BJ (cell line): ENCODE measurements around the gene KAT6B. TPM values are rescaled to one million over a fixed set of nuclear protein-coding genes. Genes with fewer than 3 reads are reported as not detected.

Source experiments
- CTCF ChIA-PET: fragments of 350-600 bp; formaldehyde crosslinking; extraction: SDS; loops from one replicate; lab custom pipeline; 2021; ENCODE audit warnings: antibody characterized with exemption, inconsistent platforms; lab: Yijun Ruan, JAX
- POLR2A ChIA-PET: fragments of 300-600 bp; sonication (Branson Sonifier 250); formaldehyde crosslinking; extraction: SDS; loops from one replicate; lab custom pipeline; 2021; ENCODE audit warnings: antibody characterized with exemption; lab: Charles Lee
- DNase-seq: peaks from one replicate; pipeline ENCODE4 v3.0.0-alpha.2; 2011; ENCODE audit warnings: low read depth
- H3K27me3 ChIP-seq: 2 replicates; pipeline ENCODE4 v1.6.0; 2011; ENCODE audit warnings: low read length; ENCODE audit not compliant: control insufficient read depth, insufficient read depth
- H3K36me3 ChIP-seq: 2 replicates; pipeline ENCODE4 v1.5.1; 2011; ENCODE audit warnings: low read length; ENCODE audit not compliant: control insufficient read depth, insufficient read depth
- H3K4me3 ChIP-seq: 2 replicates; pipeline ENCODE4 v1.5.1; 2011; ENCODE audit warnings: low read depth, mild to moderate bottlenecking, control low read depth, low read length
- polyA plus RNA-seq: library from polyadenylated mRNA; depleted of rRNA; stranded (reverse); fragments of >200 nt; gene quantifications from 2 replicates; pipeline ENCODE4 v1.2.3, GENCODE V29; 2011
- TF ChIP-seq, protein P1 (sequence below): IDR thresholded peaks from 2 replicates; pipeline ENCODE4 v1.5.1; 2011; ENCODE audit warnings: low read depth, mild to moderate bottlenecking, control low read depth, inconsistent platforms, low read length, moderate library complexity; ENCODE audit not compliant: insufficient read depth

The KAT6B gene
- polyA plus RNA-seq, 1 experiment, result 5.1 TPM

DNA sequence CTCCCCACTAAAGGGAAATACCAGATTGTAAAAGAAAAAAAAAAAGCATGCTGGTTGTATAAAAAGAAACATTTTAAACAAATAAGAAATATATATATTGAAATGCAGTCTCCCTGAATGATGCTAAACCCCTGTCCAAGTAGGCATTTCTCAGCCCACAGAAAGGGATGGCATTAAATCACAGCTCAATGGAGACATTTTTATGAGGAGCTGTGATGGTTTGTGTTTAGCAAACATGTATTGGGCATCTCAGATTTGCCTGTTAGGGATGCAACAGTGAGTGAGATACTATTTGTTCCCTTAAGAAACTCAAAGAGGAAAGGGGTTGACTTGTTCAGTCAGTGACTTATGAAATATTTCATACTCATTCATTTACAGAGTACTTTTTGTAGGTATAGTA, 51.5 kb downstream of the KAT6B start:
- H3K27me3 ChIP-seq, result no peaks in the 10 kb centered on the region
- DNase-seq, result no peak
- peaks cover 1% of the 10 kb centered on the region; the same call in 1 of the 2 replicates for H3K36me3 ChIP-seq
- H3K4me3 ChIP-seq, result no peak overlapping the region
- ChIA-PET CTCF (no interaction called here), POLR2A (no interaction called here)
- TF ChIP-seq, protein P1, sequence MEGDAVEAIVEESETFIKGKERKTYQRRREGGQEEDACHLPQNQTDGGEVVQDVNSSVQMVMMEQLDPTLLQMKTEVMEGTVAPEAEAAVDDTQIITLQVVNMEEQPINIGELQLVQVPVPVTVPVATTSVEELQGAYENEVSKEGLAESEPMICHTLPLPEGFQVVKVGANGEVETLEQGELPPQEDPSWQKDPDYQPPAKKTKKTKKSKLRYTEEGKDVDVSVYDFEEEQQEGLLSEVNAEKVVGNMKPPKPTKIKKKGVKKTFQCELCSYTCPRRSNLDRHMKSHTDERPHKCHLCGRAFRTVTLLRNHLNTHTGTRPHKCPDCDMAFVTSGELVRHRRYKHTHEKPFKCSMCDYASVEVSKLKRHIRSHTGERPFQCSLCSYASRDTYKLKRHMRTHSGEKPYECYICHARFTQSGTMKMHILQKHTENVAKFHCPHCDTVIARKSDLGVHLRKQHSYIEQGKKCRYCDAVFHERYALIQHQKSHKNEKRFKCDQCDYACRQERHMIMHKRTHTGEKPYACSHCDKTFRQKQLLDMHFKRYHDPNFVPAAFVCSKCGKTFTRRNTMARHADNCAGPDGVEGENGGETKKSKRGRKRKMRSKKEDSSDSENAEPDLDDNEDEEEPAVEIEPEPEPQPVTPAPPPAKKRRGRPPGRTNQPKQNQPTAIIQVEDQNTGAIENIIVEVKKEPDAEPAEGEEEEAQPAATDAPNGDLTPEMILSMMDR, result no peak

DNA sequence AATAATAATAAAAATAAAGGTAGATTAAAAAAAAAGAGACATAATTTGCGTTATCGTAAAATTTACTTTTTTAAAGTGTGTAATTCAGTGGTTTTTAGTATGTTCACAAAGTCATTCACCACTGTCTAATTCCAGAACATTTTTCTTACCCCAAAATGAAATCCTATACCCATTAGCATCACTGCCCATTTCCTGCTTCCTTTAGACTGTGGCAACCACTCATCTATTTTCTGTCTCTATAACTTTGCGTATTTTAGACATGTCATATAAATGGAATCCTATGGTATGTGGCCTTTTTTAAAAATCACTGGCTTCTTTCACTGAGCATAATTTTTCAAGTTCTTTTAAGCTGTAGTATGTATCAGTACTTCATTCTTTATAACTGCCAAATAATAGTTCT, 53.6 kb downstream of the KAT6B start:
- Histone ChIP-seq H3K4me3 (no peak overlapping the region), H3K27me3 (no peaks in the 10 kb centered on the region), H3K36me3 (peaks cover 1% of the 10 kb centered on the region; the same call in 1 of the 2 replicates)
- TF ChIP-seq, protein P1, result no peak
- DNase-seq, result no peak
- POLR2A ChIA-PET, result interaction anchor here (0.6 kb wide), 1 partner anchor 11 kb away, joined by 7 read pairs; no protein-coding TSS in a partner anchor
- CTCF ChIA-PET, result interaction anchor here (0.7 kb wide), 1 partner anchor 78 kb away, joined by 3 read pairs; no protein-coding TSS in a partner anchor

DNA sequence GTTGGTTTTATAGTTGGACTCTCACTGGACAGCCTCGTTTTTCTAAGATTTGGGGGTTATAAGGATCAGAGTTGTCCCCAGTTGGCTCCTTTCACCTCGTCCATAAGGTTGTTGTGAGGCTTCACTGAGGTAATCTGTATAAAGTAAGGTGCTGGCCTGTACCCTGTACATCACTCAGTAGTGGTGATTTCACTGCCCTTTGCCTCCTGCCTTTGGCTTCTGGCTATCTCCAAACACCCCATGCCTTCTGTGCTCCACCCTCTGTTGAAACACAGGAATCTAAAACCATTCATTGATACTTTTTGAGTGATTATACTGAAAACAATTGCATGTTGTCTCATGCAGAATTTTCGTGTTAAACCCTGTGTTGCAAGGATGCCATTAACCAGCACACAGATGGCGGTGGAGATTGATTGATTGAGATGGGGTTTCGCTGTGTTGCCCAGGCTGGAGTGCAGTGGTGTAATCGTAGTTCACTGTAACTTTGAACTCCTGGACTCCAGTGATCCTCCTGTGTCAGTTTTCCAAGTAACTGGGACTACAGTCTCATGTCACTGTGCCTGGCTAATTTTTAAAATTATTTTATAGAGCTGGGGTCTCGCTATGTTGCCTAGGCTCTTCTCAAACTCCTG, 55.0 kb downstream of the KAT6B start:
- Histone ChIP-seq H3K36me3 (peaks cover 1% of the 10 kb centered on the region; the same call in 1 of the 2 replicates), H3K4me3 (no peak overlapping the region), H3K27me3 (no peaks in the 10 kb centered on the region)
- DNase-seq, result no peak
- POLR2A ChIA-PET, result no interaction called here
- TF ChIP-seq, protein P1, result no peak
- CTCF ChIA-PET, result no interaction called here

DNA sequence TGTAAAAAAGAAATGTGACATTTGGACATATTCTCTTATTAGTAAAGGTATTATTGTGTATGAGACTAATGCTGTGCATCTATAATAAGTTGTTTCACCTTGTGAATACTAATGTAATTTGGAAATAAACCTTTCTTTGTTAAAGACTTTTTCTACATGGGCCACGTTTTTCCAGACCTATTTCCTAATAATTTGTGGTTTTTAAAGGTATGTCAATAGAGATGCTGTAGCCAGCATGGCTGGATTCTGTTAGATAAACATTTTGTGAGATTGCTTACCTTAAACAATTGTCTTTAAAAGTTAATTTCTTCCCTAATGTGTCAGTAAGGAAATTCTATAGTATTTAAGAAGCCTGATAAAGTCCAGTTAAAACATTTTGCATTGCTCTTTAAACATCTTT, 56.0 kb downstream of the KAT6B start:
- H3K36me3 ChIP-seq, result peaks cover 1% of the 10 kb centered on the region; the same call in 1 of the 2 replicates
- POLR2A ChIA-PET, result no interaction called here
- no peak overlapping the region for H3K4me3 ChIP-seq
- no peak for DNase-seq
- no peaks in the 10 kb centered on the region for H3K27me3 ChIP-seq
- CTCF ChIA-PET, result no interaction called here
- TF ChIP-seq, protein P1, result no peak

DNA sequence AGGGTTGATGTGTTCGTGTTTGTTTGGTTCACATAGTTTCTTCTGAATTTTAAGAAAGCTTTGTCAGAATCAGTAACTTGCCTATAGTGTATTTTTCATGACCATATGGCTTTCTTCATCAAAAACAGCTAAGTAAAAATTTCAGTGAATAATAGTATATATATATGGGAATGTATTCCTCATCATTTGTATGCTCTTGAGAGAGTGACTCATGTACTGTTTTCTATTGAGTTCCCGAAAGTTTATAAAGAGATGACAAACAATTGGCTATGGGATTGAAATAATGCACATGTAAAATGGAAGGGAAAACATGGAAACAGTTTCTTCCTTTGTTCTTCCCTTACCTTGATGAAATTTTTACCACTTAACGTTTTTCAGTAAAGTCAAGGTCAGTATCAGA, 56.4 kb downstream of the KAT6B start:
- Histone ChIP-seq H3K36me3 (peaks cover 1% of the 10 kb centered on the region; the same call in 1 of the 2 replicates), H3K27me3 (no peaks in the 10 kb centered on the region), H3K4me3 (no peak overlapping the region)
- TF ChIP-seq, protein P1, result no peak
- ChIA-PET CTCF (no interaction called here), POLR2A (no interaction called here)
- DNase-seq, result no peak
